Measurements from ENCODE around the gene EPHA8. TPM values are rescaled to one million over a fixed set of nuclear protein-coding genes. Genes with fewer than 3 reads are reported as not detected.

The EPHA8 gene
- total RNA-seq, 1 donor = not detected

- no peak overlapping the region for H3K4me3 ChIP-seq (ENCODE audit: low read depth, low read length)
- no peak for DNase-seq (ENCODE audit: low read depth)
- TF ChIP-seq CTCF (IDR thresholded peaks at IDR 0.05; ENCODE audit: insufficient read depth, low read length) = no peak
These were observed 54.8 kb downstream of the EPHA8 start for GRCh38 chr1:22618056-22618455.

GRCh38 chr1:22619252-22619651, 56.0 kb downstream of the EPHA8 start:
- no peak for DNase-seq (ENCODE audit: low read depth)
- TF ChIP-seq CTCF (IDR thresholded peaks at IDR 0.05; ENCODE audit: insufficient read depth, low read length) = no peak
- no peak overlapping the region for H3K4me3 ChIP-seq (ENCODE audit: low read depth, low read length)

GRCh38 chr1:22619798-22620197, 56.5 kb downstream of the EPHA8 start:
- no peak for TF ChIP-seq CTCF (IDR thresholded peaks at IDR 0.05; ENCODE audit: insufficient read depth, low read length)
- no peak overlapping the region for H3K4me3 ChIP-seq (ENCODE audit: low read depth, low read length)
- no peak for DNase-seq (ENCODE audit: low read depth)

- no peak for DNase-seq (ENCODE audit: low read depth)
- no peak overlapping the region for H3K4me3 ChIP-seq (ENCODE audit: low read depth, low read length)
- no peak for TF ChIP-seq CTCF (IDR thresholded peaks at IDR 0.05; ENCODE audit: insufficient read depth, low read length)
These were observed 58.5 kb downstream of the EPHA8 start for GRCh38 chr1:22621761-22622160.

- DNase-seq (ENCODE audit: low read depth) = peak; percentile 9
- TF ChIP-seq CTCF (IDR thresholded peaks at IDR 0.05; ENCODE audit: insufficient read depth, low read length) = no peak
- H3K4me3 ChIP-seq (ENCODE audit: low read depth, low read length) = no peak overlapping the region
These were observed 62.1 kb downstream of the EPHA8 start for GRCh38 chr1:22625262-22625925.

- no peak for DNase-seq (ENCODE audit: low read depth)
- H3K4me3 ChIP-seq (ENCODE audit: low read depth, low read length) = no peak overlapping the region
- TF ChIP-seq CTCF (IDR thresholded peaks at IDR 0.05; ENCODE audit: insufficient read depth, low read length) = no peak
These were observed 63.2 kb downstream of the EPHA8 start for GRCh38 chr1:22626237-22627157.
